HepG2 (cell line): ENCODE results near the gene ZDHHC24. TPM values are rescaled to one million over a fixed set of nuclear protein-coding genes. Genes with fewer than 3 reads are reported as not detected.

Experiments used
- AHR ChIP-seq: IDR thresholded peaks from 2 replicates; pipeline ENCODE4 v1.6.1; 2018; ENCODE audit warnings: missing genetic modification reagents, missing compliant biosample characterization
- ATF7 ChIP-seq, 2 experiments: fragments of 450-650 bp in 1 of 2; sonication (generic) in 1 of 2; formaldehyde crosslinking in 1 of 2; IDR thresholded peaks; 2 replicates each; pipeline versions ENCODE4 v1.4.0 to v1.6.1; 2016 to 2020; ENCODE audit warnings: antibody characterized with exemption in 1 of 2, mild to moderate bottlenecking in 1 of 2, missing genetic modification reagents in 1 of 2
- BRCA1 ChIP-seq: sonication (generic); formaldehyde crosslinking; IDR thresholded peaks from 2 replicates; pipeline ENCODE4 v1.4.0; 2020; ENCODE audit warnings: missing genetic modification reagents
- KDM6A ChIP-seq: IDR thresholded peaks from 2 replicates; pipeline ENCODE4 v1.6.1; 2016; ENCODE audit warnings: low read depth
- LCORL ChIP-seq, 2 experiments: fragments of 450-650 bp in 1 of 2; sonication (generic) in 1 of 2; formaldehyde crosslinking in 1 of 2; IDR thresholded peaks; 2 replicates each; pipeline versions ENCODE4 v1.5.0 to v1.6.1; 2017 to 2020; ENCODE audit warnings: antibody characterized with exemption in 1 of 2, missing genetic modification reagents in 1 of 2
- MIER2 ChIP-seq: IDR thresholded peaks from 2 replicates; pipeline ENCODE4 v1.6.1; 2016; ENCODE audit warnings: missing biosample characterization, missing genetic modification reagents
- NPAS2 ChIP-seq: sonication (generic); formaldehyde crosslinking; IDR thresholded peaks from 2 replicates; pipeline ENCODE4 v1.8.0; 2022; ENCODE audit warnings: mild to moderate bottlenecking, missing genetic modification reagents, borderline replicate concordance
- RFXANK ChIP-seq: IDR thresholded peaks from 2 replicates; pipeline ENCODE4 v1.6.1; 2016
- SMAD1 ChIP-seq: sonication (generic); formaldehyde crosslinking; IDR thresholded peaks from 2 replicates; pipeline ENCODE4 v1.4.0; 2020; ENCODE audit warnings: missing genetic modification reagents, low read depth, mild to moderate bottlenecking, borderline replicate concordance
- ZNF335 ChIP-seq: sonication (generic); formaldehyde crosslinking; IDR thresholded peaks from 2 replicates; pipeline ENCODE4 v1.4.0; 2020; ENCODE audit warnings: missing genetic modification reagents
- ZNF773 ChIP-seq: sonication (generic); formaldehyde crosslinking; IDR thresholded peaks from 2 replicates; pipeline ENCODE4 v1.4.0; 2020; ENCODE audit warnings: missing genetic modification reagents, borderline replicate concordance
- ZZZ3 ChIP-seq: sonication (generic); formaldehyde crosslinking; IDR thresholded peaks from 2 replicates; pipeline ENCODE4 v1.4.0; 2020; ENCODE audit warnings: missing genetic modification reagents, mild to moderate bottlenecking, borderline replicate concordance
- polyA plus RNA-seq, 8 experiments: library from polyadenylated mRNA; depleted of rRNA in 3 of 8; stranded (reverse) in 7 of 8; unstranded in 1 of 8; fragments of >200 nt; fragmentation: Illumina TruSeq in 4 of 8; extraction: Trizol in 4 of 8; gene quantifications; 2 replicates each; pipeline versions ENCODE4 v1.2.1 to v1.2.3, GENCODE V29; 2011 to 2016; ENCODE audit warnings: low read depth in 4 of 8, missing spikeins in 1 of 8, mixed read lengths in 1 of 8; ENCODE audit not compliant: insufficient read depth in 1 of 8
- total RNA-seq, 5 experiments: library from RNA; depleted of rRNA; stranded (reverse); fragments of >200 nt; fragmentation: Illumina TruSeq; extraction: Trizol; gene quantifications; 2 replicates each; pipeline ENCODE4 v1.2.3, GENCODE V29; 2016; ENCODE audit warnings: low read depth in 1 of 5
- TF ChIP-seq, protein P1 (sequence below): sonication (generic); formaldehyde crosslinking; IDR thresholded peaks from 2 replicates; pipeline ENCODE4 v1.8.1; 2023; ENCODE audit warnings: mild to moderate bottlenecking, inconsistent platforms, moderate library complexity, missing genetic modification reagents, borderline replicate concordance
- TF ChIP-seq, protein P2 (sequence below): sonication (generic); formaldehyde crosslinking; IDR thresholded peaks from 2 replicates; pipeline ENCODE4 v1.5.1; 2020; ENCODE audit warnings: missing genetic modification reagents, mild to moderate bottlenecking, borderline replicate concordance
- TF ChIP-seq, protein P3 (sequence below): sonication (generic); formaldehyde crosslinking; IDR thresholded peaks from 2 replicates; pipeline ENCODE4 v1.5.0; 2020; ENCODE audit warnings: mild to moderate bottlenecking, missing genetic modification reagents
- TF ChIP-seq, protein P4 (sequence below): IDR thresholded peaks from 2 replicates; pipeline ENCODE4 v1.6.1; 2016; ENCODE audit warnings: missing biosample characterization, missing genetic modification reagents, low read depth
- TF ChIP-seq, protein P5 (sequence below): IDR thresholded peaks from 2 replicates; pipeline ENCODE4 v1.6.1; 2012; ENCODE audit warnings: low read length, improper control_type of control experiment

ZDHHC24 gene
- total and polyA plus RNA-seq, 2 of the 13 experiments (the other 11 are each of a cell fraction or from before 2014, with no cell fraction given) = 4.3 TPM

DNA sequence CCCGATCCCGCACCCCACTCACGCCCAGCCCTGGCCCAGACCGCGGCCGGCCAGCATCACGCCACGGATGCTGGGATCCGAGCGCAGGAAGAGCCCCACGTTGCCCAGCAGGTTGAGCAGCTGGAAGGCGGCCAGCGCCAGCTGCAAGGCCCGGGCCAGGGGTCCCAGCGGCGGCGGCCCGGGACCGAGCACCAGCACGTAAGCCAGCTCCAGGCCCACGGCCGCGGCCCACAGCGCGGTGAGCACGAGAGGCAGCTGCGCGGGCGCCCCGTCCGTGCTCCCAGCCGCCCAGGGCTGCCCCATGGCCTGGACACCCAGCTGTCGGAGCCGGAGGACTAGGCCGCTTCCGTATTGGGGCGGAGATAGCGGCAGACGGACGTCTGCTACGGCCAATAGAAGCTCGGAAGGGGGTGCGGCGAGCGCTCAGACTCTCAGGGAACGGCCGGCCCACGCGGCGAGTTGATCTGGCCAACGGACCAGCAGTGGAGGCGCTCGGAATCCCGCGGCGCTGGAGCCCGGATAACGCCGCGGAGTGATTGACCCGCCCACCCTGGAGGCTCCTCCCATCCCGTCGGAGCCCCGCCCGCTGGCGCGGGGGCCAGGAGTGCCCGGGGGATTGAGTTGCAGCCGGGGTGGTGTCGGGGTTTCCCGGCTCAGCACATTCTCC, at the start of gene ZDHHC24 (continued):
- TF ChIP-seq ZZZ3 (CRISPR knock-in tag) = peak; percentile 47; the same call in 1 of the 2 replicates
- TF ChIP-seq, protein P1, sequence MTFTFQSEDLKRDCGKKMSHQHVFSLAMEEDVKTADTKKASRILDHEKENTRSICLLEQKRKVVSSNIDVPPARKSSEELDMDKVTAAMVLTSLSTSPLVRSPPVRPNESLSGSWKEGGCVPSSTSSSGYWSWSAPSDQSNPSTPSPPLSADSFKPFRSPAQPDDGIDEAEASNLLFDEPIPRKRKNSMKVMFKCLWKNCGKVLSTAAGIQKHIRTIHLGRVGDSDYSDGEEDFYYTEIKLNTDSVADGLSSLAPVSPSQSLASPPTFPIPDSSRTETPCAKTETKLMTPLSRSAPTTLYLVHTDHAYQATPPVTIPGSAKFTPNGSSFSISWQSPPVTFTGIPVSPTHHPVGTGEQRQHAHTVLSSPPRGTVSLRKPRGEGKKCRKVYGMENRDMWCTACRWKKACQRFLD (CRISPR knock-in tag) = no peak
- no peak; the same call in 1 of the 2 replicates for TF ChIP-seq BRCA1 (CRISPR knock-in tag)
- TF ChIP-seq RFXANK (CRISPR knock-in tag) = no peak
- TF ChIP-seq NPAS2 = no peak
- TF ChIP-seq, protein P2, sequence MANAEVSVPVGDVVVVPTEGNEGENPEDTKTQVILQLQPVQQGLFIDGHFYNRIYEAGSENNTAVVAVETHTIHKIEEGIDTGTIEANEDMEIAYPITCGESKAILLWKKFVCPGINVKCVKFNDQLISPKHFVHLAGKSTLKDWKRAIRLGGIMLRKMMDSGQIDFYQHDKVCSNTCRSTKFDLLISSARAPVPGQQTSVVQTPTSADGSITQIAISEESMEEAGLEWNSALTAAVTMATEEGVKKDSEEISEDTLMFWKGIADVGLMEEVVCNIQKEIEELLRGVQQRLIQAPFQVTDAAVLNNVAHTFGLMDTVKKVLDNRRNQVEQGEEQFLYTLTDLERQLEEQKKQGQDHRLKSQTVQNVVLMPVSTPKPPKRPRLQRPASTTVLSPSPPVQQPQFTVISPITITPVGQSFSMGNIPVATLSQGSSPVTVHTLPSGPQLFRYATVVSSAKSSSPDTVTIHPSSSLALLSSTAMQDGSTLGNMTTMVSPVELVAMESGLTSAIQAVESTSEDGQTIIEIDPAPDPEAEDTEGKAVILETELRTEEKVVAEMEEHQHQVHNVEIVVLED (CRISPR knock-in tag) = peak; percentile 76; the same call in 1 of the 2 replicates
- TF ChIP-seq, protein P3, sequence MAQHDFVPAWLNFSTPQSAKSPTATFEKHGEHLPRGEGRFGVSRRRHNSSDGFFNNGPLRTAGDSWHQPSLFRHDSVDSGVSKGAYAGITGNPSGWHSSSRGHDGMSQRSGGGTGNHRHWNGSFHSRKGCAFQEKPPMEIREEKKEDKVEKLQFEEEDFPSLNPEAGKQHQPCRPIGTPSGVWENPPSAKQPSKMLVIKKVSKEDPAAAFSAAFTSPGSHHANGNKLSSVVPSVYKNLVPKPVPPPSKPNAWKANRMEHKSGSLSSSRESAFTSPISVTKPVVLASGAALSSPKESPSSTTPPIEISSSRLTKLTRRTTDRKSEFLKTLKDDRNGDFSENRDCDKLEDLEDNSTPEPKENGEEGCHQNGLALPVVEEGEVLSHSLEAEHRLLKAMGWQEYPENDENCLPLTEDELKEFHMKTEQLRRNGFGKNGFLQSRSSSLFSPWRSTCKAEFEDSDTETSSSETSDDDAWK (CRISPR knock-in tag) = no peak
- no peak for TF ChIP-seq LCORL (IDR thresholded peaks at IDR 0.05)
- TF ChIP-seq LCORL (CRISPR knock-in tag; IDR thresholded peaks at IDR 0.05) = peak; percentile 11; the same call in 1 of the 2 replicates
- no peak for TF ChIP-seq ATF7 (IDR thresholded peaks at IDR 0.05)
- no peak for TF ChIP-seq ATF7 (CRISPR knock-in tag; IDR thresholded peaks at IDR 0.05)
- TF ChIP-seq, protein P4, sequence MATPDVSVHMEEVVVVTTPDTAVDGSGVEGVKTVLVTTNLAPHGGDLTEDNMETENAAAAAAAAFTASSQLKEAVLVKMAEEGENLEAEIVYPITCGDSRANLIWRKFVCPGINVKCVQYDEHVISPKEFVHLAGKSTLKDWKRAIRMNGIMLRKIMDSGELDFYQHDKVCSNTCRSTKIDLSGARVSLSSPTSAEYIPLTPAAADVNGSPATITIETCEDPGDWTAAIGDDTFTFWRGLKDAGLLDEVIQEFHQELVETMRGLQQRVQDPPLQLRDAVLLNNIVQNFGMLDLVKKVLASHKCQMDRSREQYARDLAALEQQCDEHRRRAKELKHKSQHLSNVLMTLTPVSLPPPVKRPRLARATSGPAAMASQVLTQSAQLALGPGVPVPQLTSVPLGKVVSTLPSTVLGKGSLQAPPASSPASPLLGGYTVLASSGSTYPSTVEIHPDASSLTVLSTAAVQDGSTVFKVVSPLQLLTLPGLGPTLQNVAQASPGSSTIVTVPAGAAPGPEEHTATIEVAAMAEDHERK (CRISPR knock-in tag) = no peak
- no peak for TF ChIP-seq MIER2 (CRISPR knock-in tag)
- TF ChIP-seq KDM6A (CRISPR knock-in tag) = no peak
- peak; percentile 64; the same call in 1 of the 2 replicates for TF ChIP-seq SMAD1 (CRISPR knock-in tag)
- TF ChIP-seq, protein P5, sequence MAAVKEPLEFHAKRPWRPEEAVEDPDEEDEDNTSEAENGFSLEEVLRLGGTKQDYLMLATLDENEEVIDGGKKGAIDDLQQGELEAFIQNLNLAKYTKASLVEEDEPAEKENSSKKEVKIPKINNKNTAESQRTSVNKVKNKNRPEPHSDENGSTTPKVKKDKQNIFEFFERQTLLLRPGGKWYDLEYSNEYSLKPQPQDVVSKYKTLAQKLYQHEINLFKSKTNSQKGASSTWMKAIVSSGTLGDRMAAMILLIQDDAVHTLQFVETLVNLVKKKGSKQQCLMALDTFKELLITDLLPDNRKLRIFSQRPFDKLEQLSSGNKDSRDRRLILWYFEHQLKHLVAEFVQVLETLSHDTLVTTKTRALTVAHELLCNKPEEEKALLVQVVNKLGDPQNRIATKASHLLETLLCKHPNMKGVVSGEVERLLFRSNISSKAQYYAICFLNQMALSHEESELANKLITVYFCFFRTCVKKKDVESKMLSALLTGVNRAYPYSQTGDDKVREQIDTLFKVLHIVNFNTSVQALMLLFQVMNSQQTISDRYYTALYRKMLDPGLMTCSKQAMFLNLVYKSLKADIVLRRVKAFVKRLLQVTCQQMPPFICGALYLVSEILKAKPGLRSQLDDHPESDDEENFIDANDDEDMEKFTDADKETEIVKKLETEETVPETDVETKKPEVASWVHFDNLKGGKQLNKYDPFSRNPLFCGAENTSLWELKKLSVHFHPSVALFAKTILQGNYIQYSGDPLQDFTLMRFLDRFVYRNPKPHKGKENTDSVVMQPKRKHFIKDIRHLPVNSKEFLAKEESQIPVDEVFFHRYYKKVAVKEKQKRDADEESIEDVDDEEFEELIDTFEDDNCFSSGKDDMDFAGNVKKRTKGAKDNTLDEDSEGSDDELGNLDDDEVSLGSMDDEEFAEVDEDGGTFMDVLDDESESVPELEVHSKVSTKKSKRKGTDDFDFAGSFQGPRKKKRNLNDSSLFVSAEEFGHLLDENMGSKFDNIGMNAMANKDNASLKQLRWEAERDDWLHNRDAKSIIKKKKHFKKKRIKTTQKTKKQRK = no peak
- 0 out of 2 replicates have a peak, but pooled peaks have one; percentile 38 for TF ChIP-seq ZNF773 (CRISPR knock-in tag)
- no peak for TF ChIP-seq AHR (CRISPR knock-in tag)
- TF ChIP-seq ZNF335 (CRISPR knock-in tag) = no peak
